Stromal cell of bone marrow (primary cell): ENCODE measurements around the gene GGT6.

Experiments used
- DNase-seq: peaks from one replicate; pipeline ENCODE4 v3.0.0-alpha.2; 2012; ENCODE audit warnings: low read depth

Gene GGT6

DNA sequence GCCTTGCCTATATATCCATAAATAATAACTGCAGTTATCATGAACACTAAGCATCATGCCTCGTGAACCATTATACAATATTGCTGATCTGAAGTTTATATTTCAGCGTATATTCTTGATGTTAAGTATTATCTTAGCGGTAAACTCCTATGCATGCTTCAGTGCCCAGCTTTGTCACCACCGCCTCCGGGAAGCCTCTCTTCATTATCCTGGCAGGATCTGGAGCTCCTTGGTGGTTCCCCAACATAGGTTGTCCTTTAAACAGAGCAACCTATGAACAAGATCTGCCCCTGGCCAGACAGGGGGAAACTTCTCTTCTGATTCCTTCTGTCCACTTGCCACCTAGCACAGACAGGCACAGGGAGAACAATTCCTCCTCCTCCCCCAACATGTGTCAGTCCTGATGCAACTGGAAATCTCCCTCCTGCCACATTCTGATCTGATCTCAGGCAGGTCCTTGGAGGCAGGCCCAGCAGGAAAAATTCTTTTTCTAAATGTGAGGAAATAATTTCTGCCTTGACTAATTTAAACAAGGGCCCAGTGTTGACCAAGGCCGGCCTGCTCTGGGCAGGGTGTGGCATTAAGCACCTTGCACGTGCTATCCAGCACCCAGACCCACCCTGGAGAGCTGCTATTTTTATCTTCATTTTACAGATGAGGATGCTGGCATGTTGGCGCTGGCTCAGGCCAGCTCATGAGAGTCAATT is 39.3 kb downstream of the GGT6 start:
- DNase-seq, result no peak

DNA sequence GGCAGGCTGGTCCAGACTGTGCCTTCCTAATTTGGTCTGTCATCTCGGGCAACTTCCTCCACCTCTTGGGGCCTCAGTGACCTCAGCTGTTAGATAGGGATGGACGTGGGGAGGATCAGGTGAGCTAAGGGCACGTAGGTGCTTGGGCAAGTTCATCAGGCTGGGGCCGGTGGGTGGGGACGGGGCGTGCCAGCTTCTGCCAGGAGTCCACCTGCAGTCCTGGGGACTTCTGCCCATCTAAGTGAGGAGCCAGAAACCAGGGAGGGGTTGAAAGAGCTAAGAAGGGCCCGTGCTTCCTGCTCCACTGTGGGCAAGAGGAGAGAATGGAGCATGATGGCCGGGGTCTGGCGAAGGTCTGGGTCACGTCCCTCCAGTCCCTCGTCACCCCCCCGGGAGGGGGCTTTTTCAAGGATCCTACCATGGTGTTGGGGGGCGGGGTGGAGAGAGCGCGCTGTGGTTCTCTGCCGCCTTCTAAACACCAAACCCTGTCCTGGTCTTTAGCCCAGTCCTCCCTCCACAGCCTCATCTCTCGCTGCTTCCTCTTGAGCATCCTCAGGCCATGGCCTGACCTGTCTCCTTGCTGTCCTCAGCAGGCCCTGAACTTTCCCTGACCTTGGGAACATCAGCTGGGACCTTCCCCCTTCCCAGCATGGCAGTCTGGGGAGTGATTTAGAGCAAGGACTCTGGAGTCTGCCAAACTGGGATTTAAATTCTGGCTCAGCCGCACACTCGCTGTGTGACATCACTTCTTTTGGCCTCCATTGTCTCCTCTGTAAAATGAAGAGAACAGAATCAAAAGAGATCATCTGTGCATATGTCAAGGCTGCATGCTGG is 40.1 kb downstream of the GGT6 start:
- no peak for DNase-seq

- DNase-seq, result no peak
Measured at GRCh38 chr17:4519361-4519788, 41.0 kb downstream of the GGT6 start.

- no peak for DNase-seq
Measured at GRCh38 chr17:4518901-4519300, 41.5 kb downstream of the GGT6 start.

DNA sequence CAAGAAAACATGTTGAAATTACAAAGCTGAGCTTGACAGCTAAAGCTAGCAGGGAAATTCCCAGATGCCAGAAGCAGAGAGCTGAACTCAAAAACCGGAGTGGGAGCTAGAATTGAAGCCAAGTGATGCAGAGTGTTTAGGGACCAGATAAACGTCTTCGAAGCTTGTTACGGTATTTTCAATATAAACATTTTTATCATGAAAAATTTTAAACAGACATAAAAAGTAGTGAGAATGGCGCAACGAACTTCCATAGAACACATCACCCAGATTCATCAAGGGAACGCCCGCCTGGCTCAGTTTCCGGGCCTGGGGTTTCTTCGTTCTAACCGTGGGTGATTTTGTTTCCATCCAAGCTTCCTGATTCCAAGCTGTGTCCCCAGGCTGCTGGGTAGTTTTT is 43.6 kb downstream of the GGT6 start:
- DNase-seq, result no peak

DNA sequence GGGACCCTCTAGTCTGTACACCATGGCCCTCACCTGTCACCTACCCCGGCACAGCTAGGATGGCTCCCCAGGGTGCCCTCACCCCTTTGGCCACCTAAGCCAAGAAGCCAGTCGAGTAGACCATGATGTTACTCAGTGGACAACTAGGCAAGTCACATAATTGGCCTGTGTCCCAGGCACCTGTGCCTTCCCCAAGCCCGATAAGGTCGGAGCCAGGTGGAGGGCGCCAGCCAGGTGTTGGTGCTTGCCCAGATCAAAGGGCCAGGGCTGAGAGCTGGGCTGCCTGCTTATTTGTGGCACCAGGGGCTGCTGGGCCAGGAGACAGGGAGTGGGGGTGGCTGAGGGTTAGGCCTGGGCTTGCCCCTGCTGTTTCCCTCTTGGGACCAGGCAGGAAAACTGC is 44.9 kb downstream of the GGT6 start:
- no peak for DNase-seq

DNA sequence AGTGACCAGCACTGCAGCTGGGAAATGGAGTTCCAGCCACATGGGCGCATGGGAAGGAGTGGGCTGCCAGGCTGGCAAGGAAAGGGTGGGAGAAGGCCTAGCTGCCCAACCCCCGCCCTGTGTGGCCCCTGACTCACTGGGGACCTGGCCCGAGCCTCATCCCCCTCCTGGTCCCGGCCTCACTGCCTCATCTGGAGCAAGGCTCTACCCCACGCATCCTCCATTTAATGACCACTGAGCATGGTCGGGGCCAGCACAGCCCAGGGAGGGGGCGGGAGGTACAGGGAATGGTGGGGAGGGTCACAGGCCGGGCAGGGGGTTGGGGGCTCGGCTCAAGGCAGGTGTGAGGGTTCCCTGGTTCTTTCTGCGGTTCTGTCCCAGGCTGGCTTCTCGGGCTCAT is 45.6 kb downstream of the GGT6 start:
- no peak for DNase-seq

GRCh38 chr17:4514206-4514605 is 46.2 kb downstream of the GGT6 start:
- no peak for DNase-seq

DNA sequence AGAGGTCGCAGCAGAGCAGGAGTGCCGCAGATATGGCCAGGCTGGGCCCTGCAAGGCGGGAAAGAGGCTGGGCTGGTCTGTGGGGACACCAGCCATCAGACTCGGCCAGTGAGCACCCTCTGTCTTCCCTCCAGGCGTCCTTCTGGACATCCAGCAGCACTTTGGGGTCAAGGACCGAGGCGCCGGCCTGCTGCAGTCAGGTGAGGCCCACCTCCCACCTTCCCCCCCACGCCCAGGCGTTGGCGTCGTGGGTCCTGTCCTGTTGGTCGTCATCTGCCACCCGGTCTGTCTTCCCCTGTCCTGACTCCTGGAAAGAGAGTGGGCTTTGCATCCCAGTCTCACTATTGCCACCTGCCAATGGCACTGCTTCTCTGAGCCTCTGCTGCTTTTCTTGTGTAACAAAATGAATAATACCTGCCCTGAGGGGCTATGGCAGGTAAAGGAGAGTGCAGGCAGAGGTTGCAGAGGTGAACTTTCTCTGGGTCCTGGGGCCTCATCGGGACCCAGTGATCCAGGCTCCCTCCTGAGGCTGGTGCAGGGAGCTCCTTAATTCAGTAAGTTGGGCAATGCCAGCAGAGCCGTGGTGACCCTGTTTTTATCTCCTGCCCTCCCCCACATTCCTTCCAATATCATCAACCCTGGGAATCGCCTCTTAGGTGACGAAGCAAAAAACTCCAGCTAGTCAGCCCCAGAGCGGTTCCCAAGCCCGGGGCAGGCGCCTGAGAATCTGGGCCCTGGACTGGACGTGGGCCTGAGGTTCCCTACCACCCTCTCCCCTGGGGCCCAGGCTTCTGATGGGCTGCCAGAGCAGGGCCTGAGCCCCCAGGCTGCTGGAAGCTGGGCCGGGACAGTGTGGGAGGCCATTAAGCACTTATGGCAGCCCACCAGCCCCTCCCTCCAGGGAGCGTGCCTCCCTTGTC is 47.0 kb downstream of the GGT6 start:
- no peak for DNase-seq

- no peak for DNase-seq
Measured at GRCh38 chr17:4512156-4513112, 47.9 kb downstream of the GGT6 start.

GRCh38 chr17:4511199-4511932 is 49.0 kb downstream of the GGT6 start:
- no peak for DNase-seq

- DNase-seq, result no peak
Measured at GRCh38 chr17:4510618-4510941, 49.8 kb downstream of the GGT6 start.

- DNase-seq, result peak; percentile 41
Measured at GRCh38 chr17:4509923-4510617, 50.3 kb downstream of the GGT6 start.

DNA sequence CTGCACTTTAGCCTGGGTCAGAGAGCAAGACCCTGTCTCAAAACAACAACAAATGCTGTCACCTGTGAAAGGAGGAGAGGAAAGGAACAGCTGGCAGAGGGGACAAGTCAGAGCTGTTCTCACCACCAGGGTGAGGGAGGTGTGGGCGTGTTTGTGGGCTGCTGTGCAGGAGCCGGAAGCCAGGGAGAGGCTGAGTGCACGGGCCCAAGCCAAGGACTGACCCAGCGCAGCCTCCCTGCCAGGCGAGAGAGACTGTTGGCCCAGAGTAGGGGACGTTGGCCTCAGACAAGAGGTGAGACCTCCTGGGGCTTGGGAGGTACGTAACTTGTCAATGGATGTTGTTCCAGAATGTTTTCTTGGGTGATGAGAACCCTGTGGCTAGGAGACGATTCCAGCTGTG is 51.0 kb downstream of the GGT6 start:
- DNase-seq, result no peak

- DNase-seq, result no peak
Measured at GRCh38 chr17:4508207-4508606, 52.2 kb downstream of the GGT6 start.

DNA sequence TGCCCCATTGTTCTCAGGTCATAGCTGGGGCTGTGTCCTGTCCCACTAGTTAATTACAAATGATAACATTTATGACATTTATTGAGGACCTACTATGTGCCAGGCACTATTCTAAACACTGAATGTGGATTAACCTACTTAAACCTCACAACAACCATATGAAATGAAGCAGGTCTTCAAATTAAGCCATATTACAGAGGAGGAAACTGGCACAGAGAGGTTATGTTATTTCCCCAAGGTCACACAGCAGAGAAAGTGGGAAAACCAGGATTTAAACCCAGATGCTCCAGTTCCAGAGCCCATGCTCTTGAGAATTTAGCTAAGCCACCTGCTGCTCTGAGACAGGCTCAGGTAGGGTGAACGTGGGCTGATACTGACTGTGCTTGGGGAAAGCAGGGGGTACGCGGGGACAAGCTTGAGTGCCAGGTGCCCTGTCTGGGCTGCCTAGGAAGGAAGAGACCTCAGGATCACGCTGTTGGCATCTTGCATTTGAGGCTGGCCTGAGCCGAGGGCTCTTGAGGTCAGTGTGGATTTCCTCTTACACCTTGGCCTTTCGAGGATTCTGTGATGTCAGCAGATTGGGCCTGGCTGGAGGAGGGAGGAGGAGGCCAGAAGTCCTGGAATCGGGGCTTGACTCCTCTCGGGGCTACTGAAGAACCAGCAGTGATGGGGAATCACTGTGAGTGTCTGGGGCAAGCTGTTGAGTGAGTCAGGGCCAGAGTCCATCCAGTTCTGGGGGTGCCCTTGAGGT is 52.8 kb downstream of the GGT6 start:
- DNase-seq, result no peak
